ENCODE results near the gene RNF167.

RNF167 gene

DNA sequence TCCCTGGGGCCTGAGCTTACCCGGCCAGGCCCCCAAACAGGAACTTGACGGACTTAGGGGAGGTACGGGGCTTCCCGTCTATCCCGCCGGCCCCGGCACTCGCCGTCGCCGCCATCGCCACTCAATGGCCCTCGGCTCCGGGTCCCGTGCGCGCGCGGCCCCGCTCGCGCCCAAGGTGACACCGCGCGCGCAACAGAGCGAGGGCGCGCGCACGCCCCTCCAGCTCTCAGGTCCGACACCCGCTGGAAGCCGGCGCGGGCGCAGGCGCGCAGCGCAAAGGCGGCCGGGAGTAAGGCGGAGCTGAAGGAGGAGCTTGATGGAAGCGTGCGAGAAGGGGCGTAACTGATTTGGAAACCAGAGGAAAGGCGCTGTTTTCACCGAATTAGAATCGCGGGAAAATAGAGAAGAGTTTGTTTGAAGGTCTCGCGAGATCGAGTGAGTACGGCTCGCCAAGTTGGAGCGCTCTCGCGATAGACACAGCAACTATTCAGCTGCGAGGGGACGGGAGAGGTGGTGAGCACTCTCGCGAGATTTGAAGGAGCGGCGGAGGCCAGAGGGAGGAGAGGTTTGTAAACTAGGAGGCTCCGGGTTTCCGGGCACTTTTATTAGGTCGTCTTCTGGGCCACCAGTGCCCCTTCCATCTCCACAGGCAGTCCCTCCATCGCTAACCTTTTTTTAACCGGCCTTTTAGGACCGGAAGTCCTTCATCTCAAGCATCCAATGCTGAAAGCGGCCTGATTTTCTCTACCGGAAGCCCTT, at the start of gene RNF167, which contains the start of gene SLC25A11:
RNF167 (plus strand) TSS at position 473 of the 759 bp plus-strand sequence. CDS start 642 bp downstream, outside the sequence.
SLC25A11 (minus strand) TSS at position 251 of the 759 bp plus-strand sequence; CDS start at position 115, 136 bp downstream.
- peak; percentile 100 for DNase-seq

DNA sequence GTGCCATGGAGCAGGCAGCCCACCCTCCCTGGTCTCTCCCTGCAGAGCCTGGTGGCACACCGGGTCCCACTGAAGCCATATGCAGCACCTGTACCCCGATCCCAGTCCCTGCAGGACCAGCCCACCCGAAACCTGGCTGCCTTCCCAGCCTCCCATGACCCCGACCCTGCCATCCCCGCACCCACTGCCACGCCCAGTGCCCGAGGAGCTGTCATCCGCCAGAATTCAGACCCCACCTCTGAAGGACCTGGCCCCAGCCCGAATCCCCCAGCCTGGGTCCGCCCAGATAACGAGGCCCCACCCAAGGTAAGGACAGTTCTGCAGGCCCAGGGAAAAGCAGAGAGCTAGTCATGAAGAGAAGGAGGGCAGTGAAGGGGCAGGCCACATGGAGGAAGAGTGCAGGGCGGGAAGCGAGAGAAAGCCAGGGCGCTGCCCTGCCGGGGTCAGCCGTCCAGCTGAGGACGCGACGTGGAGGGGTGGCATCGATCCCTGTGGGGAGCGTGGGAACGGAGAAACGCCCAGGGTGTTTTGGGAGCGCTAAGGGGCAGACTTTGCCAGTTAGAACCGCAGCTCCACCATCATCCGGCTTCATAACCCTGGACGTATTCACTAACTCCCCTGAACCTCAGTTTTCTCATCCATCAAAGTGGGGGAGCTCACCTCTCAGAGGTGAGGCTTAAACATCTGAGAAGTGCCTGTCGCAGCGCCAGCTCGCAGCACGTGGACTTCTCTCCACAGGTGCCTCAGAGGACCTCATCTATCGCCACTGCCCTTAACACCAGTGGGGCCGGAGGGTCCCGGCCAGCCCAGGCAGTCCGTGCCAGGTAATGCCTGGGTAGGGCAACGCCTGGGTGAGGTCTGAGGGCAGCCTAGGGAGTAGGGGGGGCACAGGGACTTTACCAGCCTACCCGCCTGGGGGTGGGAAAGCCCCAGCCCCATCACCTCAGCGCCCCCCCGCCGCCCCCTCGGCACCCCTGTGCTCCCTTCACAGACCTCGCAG, 48.4 kb upstream of the RNF167 start:
- DNase-seq = no peak

DNA sequence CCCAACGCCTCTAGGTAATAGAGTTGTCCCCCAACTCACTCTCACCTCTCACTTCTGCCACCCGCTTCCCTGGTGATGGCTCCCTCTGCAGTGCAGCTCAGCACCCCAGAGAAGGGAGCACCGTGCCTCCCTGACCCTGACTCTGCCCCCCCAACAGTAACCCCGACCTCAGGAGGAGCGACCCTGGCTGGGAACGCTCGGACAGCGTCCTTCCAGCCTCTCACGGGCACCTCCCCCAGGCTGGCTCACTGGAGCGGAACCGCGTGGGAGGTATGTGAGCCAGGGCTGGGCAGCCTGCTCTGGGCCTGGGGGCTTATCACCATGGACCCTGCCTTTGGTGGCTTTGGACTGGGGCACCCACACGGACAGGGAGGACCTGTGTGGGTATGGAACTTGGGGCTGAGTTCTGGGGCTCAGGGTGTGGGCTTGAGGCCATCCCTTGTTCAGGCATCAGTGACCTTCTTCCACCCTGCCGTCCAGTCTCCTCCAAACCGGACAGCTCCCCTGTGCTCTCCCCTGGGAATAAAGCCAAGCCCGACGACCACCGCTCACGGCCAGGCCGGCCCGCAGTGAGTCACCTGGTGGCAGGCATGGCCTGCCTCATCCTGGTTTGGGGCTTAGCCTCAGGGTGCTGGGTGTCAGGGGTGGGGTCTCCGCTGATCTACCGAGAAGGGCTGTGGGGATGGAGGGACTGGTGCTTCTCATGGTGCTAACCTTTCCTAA, 47.4 kb upstream of the RNF167 start:
- DNase-seq = no peak

DNA sequence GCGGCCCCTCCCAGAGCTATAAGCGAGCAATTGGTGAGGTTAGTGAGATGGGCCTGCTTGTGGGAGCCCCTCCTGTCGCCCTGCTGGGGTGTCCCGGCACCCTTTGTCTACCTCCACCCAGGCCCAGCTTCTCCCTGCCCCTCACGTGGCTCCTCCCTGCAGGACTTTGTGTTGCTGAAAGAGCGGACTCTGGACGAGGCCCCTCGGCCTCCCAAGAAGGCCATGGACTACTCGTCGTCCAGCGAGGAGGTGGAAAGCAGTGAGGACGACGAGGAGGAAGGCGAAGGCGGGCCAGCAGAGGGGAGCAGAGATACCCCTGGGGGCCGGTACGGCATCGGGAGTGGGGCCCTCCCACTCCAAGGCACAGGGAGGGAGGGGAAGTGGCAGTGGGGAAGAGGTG, 46.8 kb upstream of the RNF167 start:
- no peak for DNase-seq

DNA sequence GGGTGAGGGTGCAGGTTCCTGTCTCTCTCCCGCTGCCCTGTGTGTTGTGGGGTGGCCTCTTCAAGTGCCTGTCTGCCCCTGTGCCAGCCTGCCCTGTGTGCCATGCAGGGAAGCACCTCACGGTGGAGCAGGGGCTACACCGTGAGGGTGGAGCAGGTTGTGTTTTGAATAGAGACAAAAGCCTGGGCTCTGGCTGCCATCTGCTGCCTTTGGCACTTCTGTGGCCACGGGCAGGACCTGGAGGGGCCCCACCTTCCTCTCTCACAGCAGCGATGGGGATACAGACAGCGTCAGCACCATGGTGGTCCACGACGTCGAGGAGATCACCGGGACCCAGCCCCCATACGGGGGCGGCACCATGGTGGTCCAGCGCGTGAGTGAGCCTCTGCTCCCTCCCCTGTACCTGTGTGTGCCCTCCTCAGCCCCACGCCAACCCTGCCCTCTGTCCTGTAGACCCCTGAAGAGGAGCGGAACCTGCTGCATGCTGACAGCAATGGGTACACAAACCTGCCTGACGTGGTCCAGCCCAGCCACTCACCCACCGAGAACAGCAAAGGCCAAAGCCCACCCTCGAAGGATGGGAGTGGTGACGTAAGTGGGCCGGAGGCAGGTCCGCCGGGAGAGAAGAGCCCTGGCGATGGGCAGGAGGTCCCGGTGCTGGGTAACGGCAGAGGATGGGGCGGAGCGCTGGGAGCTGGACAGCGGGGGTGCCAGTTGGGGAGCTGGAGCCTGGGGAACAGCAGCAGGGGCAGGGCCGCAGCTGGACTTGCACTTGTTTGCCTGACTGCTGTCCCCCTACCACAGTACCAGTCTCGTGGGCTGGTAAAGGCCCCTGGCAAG, 46.1 kb upstream of the RNF167 start:
- no peak for DNase-seq

DNA sequence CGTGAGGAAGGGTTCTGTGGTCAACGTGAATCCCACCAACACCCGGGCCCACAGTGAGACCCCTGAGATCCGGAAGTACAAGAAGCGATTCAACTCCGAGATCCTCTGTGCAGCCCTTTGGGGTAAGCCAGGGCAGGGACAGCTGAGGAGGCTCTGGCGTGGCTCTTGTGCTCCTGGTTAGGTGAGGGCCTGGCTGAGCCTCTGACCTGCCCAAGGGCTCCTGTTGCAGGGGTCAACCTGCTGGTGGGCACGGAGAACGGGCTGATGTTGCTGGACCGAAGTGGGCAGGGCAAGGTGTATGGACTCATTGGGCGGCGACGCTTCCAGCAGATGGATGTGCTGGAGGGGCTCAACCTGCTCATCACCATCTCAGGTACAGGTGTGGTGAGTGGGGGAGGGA, 44.9 kb upstream of the RNF167 start:
- DNase-seq = no peak

DNA sequence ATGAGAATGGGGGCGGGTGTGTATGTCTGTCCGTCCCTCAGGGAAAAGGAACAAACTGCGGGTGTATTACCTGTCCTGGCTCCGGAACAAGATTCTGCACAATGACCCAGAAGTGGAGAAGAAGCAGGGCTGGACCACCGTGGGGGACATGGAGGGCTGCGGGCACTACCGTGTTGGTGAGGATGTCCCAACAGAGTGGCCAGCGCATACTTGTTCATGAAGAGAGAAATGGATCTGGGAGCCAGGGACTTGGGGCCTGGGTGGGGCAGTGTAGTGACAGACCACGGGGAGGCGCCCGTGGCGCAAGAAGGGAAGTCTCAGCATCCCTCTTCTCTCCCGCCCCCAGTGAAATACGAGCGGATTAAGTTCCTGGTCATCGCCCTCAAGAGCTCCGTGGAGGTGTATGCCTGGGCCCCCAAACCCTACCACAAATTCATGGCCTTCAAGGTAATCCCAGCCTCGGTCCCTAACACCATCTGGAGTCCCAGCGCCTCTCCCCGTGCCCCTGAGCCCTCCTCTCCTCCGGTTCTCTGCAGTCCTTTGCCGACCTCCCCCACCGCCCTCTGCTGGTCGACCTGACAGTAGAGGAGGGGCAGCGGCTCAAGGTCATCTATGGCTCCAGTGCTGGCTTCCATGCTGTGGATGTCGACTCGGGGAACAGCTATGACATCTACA, 44.3 kb upstream of the RNF167 start:
- no peak for DNase-seq

DNA sequence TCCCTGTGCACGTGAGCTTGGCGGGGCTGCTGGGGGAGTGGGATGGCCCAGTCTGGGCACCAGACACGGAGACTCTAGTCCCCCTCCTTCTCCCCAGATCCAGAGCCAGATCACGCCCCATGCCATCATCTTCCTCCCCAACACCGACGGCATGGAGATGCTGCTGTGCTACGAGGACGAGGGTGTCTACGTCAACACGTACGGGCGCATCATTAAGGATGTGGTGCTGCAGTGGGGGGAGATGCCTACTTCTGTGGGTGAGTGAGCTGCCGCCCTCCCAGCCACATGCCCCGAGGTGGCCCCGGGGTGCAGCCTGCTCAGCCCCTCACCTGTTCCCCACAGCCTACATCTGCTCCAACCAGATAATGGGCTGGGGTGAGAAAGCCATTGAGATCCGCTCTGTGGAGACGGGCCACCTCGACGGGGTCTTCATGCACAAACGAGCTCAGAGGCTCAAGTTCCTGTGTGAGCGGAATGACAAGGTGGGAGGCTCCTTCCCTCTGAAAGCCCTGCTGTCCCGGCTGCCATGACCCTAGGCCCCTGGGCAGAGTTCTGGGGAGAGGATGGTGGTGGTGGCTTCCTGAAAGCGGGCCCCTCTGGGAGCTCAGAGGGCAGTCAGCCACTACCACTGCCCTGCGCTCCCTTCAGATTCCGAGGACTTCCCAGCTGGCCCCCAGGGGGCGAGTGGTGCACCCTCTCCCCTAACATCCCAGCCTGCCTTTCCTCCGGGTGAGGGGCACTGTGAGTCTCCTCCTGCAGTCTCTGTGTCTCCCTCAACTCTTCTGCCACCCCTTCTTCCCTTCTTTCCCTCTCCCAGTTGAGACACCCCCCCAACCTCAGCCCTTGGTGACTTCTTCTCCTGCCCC, 43.5 kb upstream of the RNF167 start:
- DNase-seq = no peak

DNA sequence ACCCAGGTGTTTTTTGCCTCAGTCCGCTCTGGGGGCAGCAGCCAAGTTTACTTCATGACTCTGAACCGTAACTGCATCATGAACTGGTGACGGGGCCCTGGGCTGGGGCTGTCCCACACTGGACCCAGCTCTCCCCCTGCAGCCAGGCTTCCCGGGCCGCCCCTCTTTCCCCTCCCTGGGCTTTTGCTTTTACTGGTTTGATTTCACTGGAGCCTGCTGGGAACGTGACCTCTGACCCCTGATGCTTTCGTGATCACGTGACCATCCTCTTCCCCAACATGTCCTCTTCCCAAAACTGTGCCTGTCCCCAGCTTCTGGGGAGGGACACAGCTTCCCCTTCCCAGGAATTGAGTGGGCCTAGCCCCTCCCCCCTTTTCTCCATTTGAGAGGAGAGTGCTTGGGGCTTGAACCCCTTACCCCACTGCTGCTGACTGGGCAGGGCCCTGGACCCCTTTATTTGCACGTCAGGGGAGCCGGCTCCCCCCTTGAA, 42.8 kb upstream of the RNF167 start:
- DNase-seq = no peak

DNA sequence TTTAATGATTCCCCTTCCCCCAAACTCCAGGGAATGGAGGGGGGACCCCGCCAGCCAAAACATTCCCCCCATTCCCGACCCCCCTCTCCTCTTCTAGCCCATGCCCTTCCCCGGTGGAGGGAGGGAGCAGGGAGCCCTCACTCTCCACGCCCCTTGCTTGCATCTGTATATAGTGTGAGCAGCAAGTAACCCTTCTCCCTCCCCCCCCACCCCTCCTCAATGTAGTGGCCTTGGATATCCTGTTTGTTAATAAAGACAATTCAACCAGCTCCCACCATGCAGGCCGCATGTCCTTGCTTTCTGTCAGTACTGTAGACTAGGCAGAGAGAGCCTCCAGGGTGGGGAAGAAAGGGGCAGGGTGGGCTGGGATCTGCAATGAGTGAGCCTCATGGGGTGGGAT, 42.3 kb upstream of the RNF167 start:
- DNase-seq = no peak

DNA sequence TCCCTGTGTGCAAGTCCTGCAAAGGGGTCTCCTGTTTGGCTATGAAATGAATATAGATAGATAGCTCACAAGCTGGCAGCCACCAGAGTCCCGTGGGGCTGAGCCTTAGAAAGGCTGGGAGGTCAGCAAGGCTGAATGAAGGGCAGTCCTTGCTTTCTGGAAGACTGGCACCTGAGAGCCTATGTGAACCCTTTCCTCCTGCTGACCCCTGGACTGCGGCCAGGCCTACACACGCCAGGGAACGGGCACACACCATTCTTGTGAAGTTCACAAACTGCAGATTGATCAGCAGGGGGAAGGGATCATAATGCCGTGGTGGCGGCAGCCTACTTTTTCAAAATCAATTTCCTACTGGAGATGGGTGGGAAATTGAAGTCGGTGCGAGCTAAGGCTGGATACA, 41.7 kb upstream of the RNF167 start:
- no peak for DNase-seq

DNA sequence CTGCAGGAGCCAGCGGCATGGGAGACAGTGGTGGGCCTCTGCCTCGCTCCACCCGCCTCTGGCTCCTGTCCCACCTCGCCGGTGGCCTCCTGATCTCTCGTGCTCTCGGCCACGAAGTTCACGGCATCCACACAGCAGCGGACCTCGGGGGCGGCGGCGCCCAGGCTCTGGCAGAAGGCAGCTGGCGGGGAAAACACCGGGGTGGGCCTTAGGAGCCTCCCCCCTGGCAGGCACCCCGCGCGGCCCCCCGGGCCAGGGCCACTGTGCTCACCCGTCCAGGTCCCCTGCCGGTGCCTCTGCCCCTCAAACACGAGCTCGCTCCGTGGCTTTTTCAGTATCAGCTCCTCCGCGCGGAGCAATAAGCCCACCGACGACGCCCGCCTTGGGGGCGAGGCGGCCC, 41.1 kb upstream of the RNF167 start:
- DNase-seq = no peak

DNA sequence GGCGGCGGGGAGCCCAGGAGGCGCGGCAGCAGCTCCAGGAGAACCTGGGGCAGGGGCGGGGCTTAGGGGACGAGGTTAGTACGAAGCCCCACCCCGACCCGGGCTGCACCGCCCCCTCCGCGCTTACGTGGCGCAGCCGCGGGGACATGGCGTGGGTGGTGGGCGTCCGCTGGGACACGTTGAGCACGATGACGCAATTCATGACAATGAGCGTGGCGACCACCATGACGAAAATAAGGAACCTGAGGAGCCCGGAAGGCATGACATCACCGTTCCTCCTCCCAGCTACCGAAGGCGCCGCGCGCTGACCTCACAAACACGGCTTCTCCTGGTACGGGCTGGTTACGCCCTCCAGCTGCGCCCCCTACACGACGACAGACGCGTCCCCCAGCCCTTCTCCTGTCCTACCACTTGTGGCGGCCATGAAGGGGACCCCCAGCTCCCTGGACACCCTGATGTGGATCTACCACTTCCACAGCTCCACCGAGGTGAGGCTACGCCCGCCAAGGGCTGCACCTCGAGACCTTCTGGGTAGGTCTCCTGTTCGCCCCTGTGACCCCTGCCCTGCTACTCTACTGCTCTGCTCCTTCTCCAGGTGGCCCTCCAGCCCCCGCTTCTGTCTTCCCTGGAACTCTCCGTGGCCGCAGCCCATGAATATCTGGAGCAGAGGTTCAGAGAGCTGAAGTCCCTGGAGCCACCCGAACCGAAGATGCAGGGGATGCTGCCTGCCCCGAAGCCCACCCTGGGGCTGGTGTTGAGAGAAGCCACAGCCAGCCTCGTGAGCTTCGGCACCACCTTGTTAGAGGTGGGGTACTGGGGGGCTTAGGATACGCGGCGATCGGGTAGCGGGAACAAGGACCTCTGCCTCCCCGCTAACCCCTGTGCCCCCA, 40.5 kb upstream of the RNF167 start, which contains the start of gene C17orf107:
C17orf107 (plus strand) TSS at position 196 of the 890 bp plus-strand sequence; CDS start at position 423, 227 bp downstream.
- DNase-seq = peak; percentile 74

DNA sequence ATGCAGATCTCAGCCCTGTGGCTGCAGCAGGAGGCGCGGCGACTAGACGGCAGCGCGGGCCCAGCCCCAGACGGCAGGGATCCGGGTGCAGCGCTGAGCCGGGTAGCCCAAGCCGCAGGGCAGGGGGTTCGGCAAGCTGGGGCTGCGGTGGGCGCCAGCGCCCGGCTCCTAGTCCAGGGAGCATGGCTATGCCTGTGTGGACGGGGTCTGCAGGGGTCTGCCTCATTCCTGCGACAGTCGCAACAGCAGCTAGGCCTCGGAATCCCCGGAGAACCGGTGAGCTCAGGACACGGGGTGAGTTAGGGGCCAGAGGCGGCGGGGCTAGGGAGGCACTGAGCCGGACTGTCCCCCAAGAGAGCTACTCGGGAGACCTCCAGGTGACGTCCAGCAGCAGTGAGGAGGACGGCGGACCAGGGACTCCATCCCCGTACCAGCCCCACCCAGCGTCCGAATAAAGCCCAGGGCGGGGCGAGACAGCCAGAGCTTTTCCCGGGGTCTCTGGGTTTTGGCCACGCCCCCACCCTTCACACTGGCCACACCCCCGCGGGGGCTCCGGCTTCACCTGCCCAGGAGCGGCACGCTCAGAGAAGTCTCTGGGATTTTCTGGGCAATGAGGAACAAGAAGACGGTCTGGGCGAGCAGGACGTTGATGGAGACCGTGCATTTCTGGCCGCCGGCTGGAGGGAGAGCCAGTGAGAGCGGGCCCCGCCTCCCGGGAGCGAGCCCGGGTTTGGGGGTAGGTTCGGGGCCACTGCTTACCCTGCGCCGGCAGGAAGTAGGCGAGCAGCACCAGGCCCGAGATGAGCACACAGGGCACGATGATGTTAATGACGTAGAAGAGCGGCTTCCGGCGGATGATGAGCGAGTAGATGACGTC, 39.6 kb upstream of the RNF167 start:
- DNase-seq = peak; percentile 22

DNA sequence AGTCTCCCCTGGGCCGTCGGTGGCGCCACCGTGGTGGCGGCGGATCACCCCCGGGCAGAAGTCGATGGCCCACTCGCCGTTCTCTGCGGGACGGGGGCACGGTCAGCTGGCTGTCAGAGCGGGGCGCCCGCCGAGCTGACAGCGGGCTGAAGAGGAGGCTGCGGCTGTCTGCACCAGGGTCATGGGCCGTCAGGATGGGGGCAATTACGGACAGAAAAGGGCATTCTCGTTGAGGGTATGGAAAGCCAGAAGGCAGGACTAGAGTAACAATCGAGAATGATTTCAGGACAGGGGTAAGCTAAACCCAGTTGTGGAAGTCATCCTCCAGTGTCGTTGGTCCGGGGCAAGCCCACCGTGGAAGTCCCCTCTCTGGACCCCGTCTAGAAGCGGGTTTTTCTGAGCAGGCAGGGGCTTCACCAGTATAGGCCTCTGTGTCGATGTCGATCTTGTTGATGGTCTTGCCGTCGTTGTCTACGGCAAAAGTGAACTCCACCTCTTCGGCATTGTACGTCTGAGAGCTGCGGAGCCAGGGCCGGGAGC, 38.9 kb upstream of the RNF167 start:
- no peak for DNase-seq

DNA sequence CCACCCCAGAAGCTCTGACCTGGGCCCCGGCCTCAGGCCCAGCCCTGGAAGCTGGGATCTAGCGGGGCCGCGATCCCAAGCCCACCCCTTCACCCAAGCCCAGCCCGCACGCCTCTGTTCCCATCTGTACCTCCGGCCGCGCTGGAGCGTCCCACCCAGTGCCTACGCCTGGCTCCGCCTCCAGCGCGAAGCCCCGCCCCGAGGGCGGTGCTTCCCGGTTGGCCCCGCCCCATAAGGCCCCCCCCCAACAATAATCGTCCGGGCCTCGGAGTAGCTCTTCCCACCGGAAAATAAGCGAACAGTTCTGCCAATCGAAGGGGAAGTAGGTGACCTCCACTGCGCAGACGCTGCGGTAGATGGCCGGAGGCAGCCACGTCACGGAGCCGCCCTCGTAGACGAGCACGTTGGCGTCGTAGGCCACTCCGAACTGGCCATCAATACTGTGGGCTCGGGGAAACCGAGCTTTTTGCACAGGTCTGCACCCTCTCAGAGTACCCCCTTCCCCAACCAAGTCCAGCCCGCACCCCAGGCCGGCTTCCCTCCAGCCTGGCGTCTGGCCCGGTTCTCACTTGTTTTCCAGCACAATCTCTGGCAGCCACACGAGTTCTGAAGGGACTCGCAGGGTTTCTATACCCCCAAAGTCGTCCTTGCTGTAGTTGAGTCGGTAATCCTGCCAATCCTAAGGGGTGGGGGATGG, 38.3 kb upstream of the RNF167 start:
- no peak for DNase-seq

DNA sequence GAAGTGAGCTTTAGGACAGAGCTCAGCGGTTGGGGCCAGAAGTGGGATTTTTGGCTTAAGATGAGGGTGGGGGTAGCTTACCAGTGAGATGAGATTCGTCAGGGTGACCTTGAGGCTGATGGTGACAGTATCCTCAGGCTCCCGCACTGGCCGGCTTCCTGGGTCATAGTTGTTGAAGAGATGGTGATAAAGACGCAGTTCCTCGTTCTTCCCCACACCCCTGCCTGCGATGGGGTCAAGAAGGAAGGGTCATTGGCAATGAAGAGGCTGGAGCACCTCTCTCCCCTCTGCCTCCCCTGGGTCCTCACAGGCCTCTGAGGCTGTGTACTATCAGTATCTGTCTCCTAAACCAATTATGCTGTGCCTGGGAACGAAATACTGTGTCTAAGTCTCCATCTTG, 37.5 kb upstream of the RNF167 start:
- no peak for DNase-seq

All from fibroblast of upper back skin (primary cell).